ENCODE data around the gene COX7B. TPM values are rescaled to one million over a fixed set of nuclear protein-coding genes. Genes with fewer than 3 reads are reported as not detected.

COX7B gene
- total and polyA plus RNA-seq, 3 donors from 2014 or later = 124 to 142 (median 131) TPM

GRCh38 chrX:77925764-77926163 is 26.5 kb downstream of the COX7B start:
- no peak overlapping the region for H3K27ac ChIP-seq
- no peak overlapping the region for H3K4me3 ChIP-seq
- no peaks in the 10 kb centered on the region for H3K4me1 ChIP-seq
- 48 to 65% methylated on average over 3 of the region's 3 CpGs for WGBS, 2 donors
- no peaks in the 10 kb centered on the region for H3K9me3 ChIP-seq
- H3K27me3 ChIP-seq = no peaks in the 10 kb centered on the region
- no peaks in the 10 kb centered on the region for H3K36me3 ChIP-seq (ENCODE audit: low read depth, missing control alignments)
- TF ChIP-seq CTCF (IDR thresholded peaks at IDR 0.05) (no peak), POLR2A (IDR thresholded peaks at IDR 0.05) (no peak)
- DNase-seq = no peak
- intact Hi-C loops (cut with DNase I; ENCODE audit: low total_unique reads) = no loop called here

GRCh38 chrX:77930581-77930980 is 31.3 kb downstream of the COX7B start:
- 60 to 79% methylated on average over 1 of the region's 1 CpG for WGBS, 2 donors
- intact Hi-C loops (cut with DNase I; ENCODE audit: low total_unique reads) = no loop called here
- Histone ChIP-seq H3K4me1 (no peaks in the 10 kb centered on the region), H3K27ac (no peak overlapping the region), H3K27me3 (no peaks in the 10 kb centered on the region), H3K9me3 (no peaks in the 10 kb centered on the region), H3K36me3 (ENCODE audit: low read depth, missing control alignments) (no peaks in the 10 kb centered on the region), H3K4me3 (no peak overlapping the region)
- no peak for TF ChIP-seq POLR2A (IDR thresholded peaks at IDR 0.05)
- TF ChIP-seq CTCF (IDR thresholded peaks at IDR 0.05) = no peak
- DNase-seq = no peak

GRCh38 chrX:77935886-77936285 is 36.6 kb downstream of the COX7B start:
- no peak for DNase-seq
- intact Hi-C loops (cut with DNase I; ENCODE audit: low total_unique reads) = no loop called here
- TF ChIP-seq CTCF (IDR thresholded peaks at IDR 0.05) = no peak
- H3K9me3 ChIP-seq = no peaks in the 10 kb centered on the region
- 86 to 91% methylated on average over 1 of the region's 1 CpG for WGBS, 2 donors
- H3K27me3 ChIP-seq = no peaks in the 10 kb centered on the region
- no peaks in the 10 kb centered on the region for H3K4me1 ChIP-seq
- H3K36me3 ChIP-seq (ENCODE audit: low read depth, missing control alignments) = no peaks in the 10 kb centered on the region
- H3K4me3 ChIP-seq = no peak overlapping the region
- H3K27ac ChIP-seq = no peak overlapping the region

- H3K9me3 ChIP-seq = no peaks in the 10 kb centered on the region
- no peak overlapping the region for H3K27ac ChIP-seq
- no peaks in the 10 kb centered on the region for H3K36me3 ChIP-seq (ENCODE audit: low read depth, missing control alignments)
- no peak for DNase-seq
- H3K4me1 ChIP-seq = no peaks in the 10 kb centered on the region
- no peak overlapping the region for H3K4me3 ChIP-seq
- TF ChIP-seq CTCF (IDR thresholded peaks at IDR 0.05) = no peak
- TF ChIP-seq POLR2A (IDR thresholded peaks at IDR 0.05) = no peak
- no peaks in the 10 kb centered on the region for H3K27me3 ChIP-seq
- intact Hi-C loops (cut with DNase I; ENCODE audit: low total_unique reads) = no loop called here
Measured at GRCh38 chrX:77936299-77936698, 37.0 kb downstream of the COX7B start.

- Histone ChIP-seq H3K27me3 (no peaks in the 10 kb centered on the region), H3K36me3 (ENCODE audit: low read depth, missing control alignments) (no peaks in the 10 kb centered on the region), H3K4me1 (no peaks in the 10 kb centered on the region), H3K9me3 (no peaks in the 10 kb centered on the region), H3K4me3 (no peak overlapping the region), H3K27ac (no peak overlapping the region)
- intact Hi-C loops (cut with DNase I; ENCODE audit: low total_unique reads) = no loop called here
- 79 to 82% methylated on average over 3 of the region's 3 CpGs for WGBS, 2 donors
- no peak for DNase-seq
- TF ChIP-seq POLR2A (IDR thresholded peaks at IDR 0.05) = no peak
- TF ChIP-seq CTCF (IDR thresholded peaks at IDR 0.05) = no peak
Measured at GRCh38 chrX:77937291-77937690, 38.0 kb downstream of the COX7B start.
